LNCaP clone FGC (cell line): ENCODE data around the gene HPCAL1.
A peak's percentile ranks its signal among the peaks of the same experiment; 100 is the strongest.

Source experiments
- DNase-seq: peaks from one replicate; pipeline ENCODE4 v3.0.0-alpha.2; 2011; ENCODE audit warnings: low read depth
- H3K4me3 ChIP-seq: 2 replicates; pipeline ENCODE4 v1.5.1; 2011; ENCODE audit warnings: mild to moderate bottlenecking, low read depth, low read length, control low read depth
- TF ChIP-seq, protein P1 (sequence below): IDR thresholded peaks from 2 replicates; pipeline ENCODE4 v1.5.1; 2012; ENCODE audit warnings: mild to moderate bottlenecking; ENCODE audit not compliant: control insufficient read depth, insufficient read depth; ENCODE audit errors: extremely low read depth

The HPCAL1 gene

DNA sequence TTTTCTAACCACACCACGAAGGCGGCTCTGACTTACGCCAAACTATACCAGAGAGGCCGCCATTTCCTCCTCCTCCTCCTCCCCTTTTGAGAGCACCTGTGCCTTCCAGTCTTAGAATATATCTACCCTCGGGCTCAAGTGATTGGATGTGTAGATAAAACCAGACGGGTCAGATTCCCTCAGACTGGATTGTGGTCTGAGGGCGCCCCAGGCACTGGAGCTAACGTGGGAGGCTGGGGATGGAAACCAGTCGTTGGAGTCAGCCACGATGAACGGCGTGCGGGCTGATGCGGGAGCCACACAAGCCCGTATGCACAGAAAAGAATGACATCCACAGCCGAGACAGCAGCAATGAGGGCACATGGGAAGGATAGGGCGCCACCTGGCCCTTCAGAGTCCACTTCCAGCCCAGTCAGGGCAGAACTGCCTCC is 157.7 kb downstream of the HPCAL1 start:
- H3K4me3 ChIP-seq, result no peak overlapping the region
- TF ChIP-seq, protein P1, sequence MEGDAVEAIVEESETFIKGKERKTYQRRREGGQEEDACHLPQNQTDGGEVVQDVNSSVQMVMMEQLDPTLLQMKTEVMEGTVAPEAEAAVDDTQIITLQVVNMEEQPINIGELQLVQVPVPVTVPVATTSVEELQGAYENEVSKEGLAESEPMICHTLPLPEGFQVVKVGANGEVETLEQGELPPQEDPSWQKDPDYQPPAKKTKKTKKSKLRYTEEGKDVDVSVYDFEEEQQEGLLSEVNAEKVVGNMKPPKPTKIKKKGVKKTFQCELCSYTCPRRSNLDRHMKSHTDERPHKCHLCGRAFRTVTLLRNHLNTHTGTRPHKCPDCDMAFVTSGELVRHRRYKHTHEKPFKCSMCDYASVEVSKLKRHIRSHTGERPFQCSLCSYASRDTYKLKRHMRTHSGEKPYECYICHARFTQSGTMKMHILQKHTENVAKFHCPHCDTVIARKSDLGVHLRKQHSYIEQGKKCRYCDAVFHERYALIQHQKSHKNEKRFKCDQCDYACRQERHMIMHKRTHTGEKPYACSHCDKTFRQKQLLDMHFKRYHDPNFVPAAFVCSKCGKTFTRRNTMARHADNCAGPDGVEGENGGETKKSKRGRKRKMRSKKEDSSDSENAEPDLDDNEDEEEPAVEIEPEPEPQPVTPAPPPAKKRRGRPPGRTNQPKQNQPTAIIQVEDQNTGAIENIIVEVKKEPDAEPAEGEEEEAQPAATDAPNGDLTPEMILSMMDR, result no peak
- no peak for DNase-seq

DNA sequence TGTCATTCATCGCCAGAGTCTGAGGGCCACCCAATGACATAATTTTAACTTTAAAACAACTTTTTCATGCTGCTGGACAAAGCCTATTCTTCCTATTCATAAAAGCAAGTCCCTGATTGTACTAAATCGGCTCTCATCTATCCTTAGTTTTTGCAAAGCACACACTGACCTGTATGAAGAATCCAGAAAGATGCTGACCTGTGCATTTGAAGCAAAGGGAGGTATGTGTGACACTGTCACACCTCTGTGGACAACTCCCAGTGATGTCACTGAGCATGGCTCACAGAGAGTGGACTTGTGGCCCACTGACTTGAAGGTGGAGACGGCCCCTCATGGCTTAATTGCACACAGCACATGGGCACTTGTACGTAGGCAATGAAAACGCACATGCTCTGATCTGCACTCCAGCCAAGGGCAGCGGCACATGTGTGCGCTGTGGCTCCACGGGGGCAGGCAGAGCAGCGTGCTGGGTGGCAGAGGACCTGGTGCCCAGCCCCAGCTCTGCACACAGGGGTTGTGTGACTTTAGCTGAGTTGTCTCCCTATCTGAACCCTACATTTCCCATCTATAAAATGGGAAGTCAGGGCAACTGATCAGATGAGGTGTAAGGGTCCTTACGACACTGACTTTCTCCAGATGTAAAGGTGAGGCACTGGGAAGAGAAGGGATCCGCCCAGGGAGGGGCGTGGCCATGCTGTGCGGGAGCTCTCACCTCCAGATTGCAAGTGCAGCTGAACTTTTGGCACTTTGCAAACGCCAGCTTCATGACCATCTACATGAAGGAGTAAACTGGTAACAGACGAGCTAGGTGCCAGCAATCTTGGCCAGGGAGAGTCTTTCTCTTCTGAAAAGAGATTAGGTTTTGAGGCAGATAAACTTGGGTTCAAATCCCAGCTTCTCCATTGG is 159.7 kb downstream of the HPCAL1 start:
- TF ChIP-seq, protein P1, result no peak
- H3K4me3 ChIP-seq, result no peak overlapping the region
- no peak for DNase-seq

DNA sequence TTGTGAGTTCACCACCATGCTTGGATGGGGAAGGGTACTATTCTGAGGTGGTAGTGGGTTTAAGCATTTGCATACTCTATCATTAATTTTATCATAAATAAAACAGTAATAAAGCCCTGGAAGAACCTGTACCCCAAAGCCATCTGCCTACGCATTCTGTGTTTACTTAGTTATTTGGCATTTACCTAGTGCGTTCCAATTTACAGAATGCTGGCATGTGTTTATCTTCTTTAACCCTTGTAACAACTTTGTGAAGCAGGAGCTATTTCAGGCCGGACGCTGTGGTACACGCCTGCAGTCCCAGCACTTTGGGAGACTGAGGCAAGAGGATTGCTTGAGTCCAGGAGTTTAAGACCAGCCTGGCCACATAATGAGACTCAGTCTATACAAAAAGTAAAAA is 163.2 kb downstream of the HPCAL1 start:
- H3K4me3 ChIP-seq, result no peak overlapping the region
- peak; percentile 72 for DNase-seq
- TF ChIP-seq, protein P1, result no peak

DNA sequence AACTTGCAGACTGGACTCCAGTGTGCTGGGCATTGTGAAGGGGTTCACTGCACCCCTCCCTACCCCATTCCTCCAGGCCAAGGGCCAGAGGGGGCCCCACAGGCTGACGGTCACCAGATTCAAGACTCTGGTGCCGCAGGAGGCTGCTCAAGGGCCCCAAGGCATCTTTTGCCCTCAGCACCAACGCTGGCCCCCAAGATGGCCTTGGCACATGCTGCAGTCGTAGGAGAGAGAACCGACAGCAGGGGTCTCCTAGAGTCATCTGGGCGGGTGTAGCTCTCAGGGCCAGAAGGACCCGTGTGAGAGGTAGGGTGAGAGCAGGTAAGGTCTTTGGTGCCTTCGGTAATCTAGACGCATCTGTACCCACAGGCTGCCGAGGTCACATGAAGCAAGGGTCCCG is 164.1 kb downstream of the HPCAL1 start:
- TF ChIP-seq, protein P1, result no peak
- DNase-seq, result no peak
- H3K4me3 ChIP-seq, result no peak overlapping the region

DNA sequence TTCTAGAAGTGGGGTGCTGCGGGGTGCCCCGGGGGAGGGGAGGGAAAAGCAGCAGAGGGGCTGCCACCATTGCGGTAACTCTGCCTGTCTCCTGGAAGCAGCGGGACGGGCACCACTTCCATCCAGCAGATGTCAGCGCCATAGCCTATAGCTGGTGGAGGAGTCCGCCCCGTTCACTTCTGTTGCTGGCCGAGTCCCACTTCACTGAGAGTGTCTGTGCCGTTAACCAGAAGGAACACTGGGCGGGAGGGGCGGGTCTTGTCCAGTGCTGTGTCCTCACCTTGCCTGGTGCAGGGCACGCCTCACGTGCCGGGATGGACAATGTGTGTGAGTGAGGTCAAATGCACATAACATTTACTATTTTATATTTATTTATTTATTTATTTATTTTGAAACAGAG is 164.7 kb downstream of the HPCAL1 start:
- TF ChIP-seq, protein P1, result 0 out of 2 replicates have a peak, but pooled peaks have one; percentile 3

DNA sequence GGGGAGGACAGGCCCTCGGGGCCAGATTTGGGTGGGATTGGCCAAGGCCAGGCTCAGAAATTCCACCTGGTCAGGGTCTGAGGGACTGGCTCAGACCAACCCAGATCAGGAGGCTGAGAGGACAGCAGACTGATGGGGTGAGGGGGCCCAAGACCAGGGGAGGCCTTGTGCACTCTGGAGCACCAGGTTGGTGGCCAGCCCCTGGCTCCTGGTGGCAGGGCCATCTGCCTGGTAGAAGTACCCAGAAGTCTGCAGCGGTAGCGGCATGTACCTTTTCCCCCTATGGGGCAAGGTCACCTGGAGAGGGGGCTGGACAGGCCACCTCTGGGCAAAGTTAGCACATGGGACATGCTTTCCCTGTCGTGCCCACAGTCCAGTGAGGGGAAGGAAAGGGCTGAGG is 166.6 kb downstream of the HPCAL1 start:
- TF ChIP-seq, protein P1, result no peak
- DNase-seq, result no peak

More for the DNA sequence above, 164.7 kb downstream of the HPCAL1 start:
- no peak overlapping the region for H3K4me3 ChIP-seq
- DNase-seq, result no peak

More for the DNA sequence above, 166.6 kb downstream of the HPCAL1 start:
- H3K4me3 ChIP-seq, result no peak overlapping the region
